HG03095 (cell line): ENCODE data around the gene NDUFB4.
"Not testable (repeated sequence)": the region's sequence is repeated elsewhere in the genome, so short reads cannot be mapped to it uniquely, and the experiment has no call there.

Experiments
- ATAC-seq: cut with Tn5 transposase; IDR thresholded peaks from one replicate; pipeline ENCODE4 v1.9.1; 2021; ENCODE audit warnings: moderate library complexity; ENCODE audit not compliant: unreplicated experiment

Gene NDUFB4

DNA sequence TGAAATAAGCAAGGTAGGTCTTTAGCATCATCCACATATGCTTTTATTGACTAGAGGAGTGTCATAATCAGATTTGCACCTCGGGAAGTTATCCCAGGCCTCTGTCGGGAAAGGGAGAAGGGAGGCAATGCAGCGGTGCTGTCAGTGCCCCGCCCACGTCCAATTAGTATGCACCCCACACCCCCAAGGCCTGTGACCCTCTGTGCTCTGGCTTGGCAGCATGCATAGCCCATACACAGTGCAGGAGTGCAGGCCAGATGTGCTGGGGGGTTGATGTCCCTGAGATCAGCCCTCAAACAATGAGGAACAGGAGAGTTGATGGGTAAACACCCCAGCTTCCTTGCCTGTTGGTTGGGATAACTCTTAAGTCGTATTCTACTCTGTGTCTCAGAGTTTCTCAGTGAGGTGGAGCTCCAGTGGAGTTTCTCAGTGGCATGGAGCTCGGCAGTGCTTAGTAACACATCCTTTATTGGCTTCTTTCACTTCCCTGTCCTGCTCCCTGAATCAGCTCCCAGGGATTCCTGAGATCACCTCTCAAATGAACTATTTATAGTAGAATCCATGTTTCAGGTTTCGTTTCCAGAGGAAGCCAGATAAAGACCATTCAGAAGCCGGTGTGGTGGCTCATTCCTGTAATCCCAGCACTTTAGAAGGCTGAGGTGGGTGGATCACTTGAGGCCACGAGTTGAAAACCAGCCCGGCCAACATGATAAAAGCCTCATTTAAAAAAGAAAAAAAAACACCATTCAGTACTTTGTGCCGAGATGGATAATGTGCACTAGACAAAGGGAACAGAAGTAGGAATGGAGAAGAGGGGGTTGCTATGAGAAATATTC lies 26.7 kb upstream of the NDUFB4 start:
- no peak for ATAC-seq

DNA sequence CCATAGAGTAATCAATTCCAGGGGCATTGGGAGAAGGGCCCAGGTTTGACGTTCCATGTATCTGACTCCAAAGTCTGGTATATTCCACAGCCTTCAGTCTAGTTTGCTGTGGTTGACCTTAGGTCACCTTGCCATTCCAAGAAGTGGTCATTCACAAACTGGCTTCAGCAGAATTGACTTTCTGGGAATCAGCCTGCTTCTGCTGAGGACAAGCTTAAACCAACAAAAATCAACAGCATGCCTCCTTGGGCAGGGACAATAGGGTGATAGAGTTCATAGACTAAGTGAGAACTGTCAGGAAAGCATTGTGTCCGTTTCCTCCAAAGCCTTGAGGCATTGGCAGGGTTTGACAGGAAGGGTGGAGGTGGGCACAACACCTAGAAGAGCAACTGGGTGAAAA lies 24.1 kb upstream of the NDUFB4 start:
- ATAC-seq = no peak

DNA sequence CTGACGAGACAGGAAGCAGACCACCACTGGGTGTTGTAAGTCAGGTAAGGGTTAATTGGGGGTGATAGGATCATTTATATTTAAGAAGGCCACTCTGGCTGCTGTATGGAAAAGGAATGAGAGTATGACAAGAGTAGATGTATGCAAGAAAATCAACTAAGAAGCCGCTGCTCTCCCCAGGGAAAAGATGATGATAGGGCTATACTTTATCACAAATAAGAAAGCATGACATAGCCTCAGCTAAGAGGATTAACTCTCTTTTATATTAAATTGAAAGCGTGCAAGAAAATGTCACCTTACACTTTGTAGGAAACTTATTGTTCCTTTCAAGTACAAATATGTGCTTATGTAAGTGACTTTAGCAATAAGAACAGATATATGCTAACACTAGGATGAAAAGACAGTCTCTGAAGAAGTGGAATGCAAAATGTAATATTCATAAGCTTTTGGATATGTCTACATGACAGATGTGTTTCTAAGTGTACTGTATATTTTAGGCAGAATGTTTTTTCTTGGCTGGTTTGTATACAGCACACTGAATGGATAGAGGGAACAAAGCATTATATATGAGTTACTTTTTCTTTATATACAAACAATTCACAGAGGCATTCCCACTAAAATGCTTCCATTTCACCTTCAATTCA lies 8.7 kb upstream of the NDUFB4 start:
- no peak for ATAC-seq

DNA sequence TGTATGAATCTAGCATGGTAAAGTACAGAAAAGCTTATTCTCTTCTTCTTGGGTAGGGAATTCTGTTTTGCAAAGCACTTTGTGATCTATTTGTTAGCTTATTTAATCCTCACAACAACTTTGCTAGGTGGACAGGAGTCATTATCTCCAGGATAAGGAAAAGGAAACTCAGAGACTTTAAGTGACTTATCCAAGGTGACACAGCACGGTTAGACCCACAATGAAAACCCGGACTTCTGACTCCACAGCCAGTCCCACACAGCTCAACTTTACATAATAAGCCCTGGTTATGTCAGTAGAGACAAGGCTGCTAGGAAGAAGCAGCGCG lies 384 bp upstream of the NDUFB4 start:
- no peak for ATAC-seq

DNA sequence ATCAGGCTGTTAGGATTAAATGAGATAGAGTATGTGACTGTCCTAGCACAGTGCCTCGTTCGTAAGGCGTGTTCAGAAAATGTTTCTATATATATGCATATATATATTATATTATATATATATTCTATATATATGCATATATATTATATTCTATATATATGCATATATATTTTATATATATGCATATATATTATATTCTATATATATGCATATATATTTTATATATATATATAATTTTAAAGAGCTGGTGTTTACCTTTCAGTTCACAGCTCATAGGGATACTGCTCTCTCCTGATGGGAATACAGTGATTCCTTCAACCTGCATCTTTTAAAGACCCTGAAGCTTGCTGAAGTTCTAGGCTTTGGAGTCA lies 702 bp downstream of the NDUFB4 start:
- no peak for ATAC-seq

DNA sequence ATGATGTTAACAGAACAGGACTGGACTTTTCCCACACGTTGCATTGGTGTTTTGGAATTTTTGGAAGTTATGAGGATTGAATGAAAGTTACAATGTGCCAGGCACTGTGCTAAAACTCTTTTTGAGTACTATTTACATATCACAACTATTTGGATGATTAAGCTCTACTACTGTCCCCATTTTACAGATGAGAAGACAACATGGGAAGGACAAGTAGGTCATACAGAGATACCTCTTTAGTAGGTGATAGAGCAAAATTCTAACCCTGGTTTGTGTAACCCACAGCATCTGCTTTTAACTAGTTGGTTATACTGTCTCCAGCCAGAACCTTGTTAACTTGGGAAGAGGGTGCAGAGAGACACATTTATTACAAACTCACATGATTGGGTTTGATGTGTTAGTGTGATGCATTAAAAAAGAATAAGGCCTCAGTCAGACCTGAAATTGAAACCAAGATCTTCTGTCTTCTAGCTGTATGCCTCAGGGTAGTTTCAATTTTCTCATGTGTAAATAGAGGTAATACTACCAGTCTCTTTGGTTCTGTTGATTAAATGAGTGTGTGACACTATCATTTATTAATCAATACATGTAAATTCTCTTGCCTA lies 1.4 kb downstream of the NDUFB4 start:
- peak; percentile 43 for ATAC-seq

DNA sequence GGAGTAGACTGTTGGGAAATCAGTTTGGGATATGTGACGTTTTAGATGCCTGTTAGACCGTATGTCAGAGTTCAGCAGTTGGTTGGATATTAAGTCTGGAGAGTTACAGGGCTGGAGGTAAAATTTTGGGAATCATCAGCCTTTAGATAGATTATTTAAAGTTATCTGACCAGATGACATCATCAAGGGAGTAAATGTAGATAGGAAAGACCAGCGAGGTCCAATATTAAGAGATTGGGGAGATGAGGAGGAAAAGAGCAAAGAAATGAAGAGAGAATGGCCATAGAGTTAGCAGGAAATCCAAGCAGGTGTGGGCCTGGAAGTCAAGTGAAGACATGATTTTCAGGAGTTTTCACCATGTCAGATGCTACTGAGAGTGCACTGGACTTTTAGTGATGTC lies 3.1 kb downstream of the NDUFB4 start:
- no peak for ATAC-seq

DNA sequence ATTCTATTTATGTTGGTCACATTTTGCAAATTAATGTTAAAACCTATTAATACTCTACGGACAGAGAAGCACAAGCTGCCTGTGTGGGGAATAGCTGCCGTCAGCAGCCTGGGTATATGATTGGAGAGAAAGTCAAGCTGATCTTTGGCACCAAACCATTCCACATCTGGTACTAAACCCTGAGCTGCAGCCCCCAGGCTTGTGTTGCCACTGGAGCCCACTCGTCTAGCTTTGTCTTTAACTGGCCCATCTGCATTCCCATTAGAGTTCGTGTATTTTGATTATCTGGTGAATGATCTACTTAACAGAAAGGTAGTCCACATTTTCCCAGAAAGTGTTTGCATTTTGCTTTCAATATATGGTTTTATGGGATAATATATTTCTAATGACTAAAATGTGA lies 5.4 kb downstream of the NDUFB4 start:
- ATAC-seq = no peak

DNA sequence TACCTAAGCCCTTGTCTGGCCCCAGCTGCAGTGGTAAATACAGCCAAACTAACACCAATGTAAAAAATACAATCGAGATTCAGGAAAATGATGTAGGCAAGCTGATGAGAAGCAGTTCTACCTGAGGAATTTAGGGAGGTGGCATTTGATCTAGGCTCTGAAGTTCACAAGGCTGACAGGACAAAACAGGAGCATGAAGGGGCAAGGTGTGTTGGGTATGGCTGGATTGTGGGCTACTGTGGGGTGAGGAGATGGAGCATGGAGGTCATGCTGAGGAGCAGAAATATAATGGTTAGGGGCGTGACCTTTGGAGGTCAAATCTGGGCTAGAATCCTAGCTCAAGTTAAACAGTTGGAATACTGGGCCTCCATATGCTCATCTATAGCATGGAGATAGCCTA lies 6.5 kb downstream of the NDUFB4 start:
- no peak for ATAC-seq

DNA sequence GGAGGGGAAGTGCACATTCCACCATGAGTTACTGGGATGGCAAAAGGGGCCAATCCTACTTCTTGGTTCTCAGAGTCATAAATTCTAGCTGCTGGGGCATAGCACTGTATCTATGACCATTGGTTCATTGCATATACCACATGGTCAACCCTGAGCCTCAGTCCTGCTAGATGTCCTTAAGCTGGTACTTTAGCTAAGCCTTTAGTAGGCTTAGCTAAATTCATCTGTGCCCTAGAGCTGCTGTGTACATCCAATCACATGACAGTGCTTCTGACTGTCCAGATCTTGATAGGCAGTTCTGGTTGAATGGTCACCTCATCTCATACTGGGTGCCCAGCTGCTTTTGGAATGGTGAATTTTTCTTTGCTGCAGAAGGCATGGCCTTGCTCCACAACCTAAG lies 8.2 kb downstream of the NDUFB4 start:
- no peak for ATAC-seq

DNA sequence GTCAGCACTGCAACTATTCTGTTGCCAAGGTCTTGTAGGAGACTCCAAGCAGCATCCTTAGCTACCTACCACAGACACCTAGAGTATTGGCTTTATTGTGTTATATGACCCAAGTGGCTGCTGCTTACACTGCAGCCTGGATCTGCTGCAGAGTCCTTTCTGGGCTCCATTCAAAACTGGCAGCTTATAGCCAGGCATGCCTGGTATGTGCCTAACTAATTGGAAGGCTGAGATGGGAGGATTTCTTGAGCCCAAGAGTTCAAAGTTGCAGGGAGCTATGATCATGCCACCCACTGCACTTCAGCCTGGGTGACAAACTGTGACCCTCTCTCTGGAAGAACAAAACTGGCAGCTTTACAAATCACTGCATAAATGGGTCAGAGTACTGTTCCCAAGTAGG lies 8.6 kb downstream of the NDUFB4 start:
- ATAC-seq = no peak

DNA sequence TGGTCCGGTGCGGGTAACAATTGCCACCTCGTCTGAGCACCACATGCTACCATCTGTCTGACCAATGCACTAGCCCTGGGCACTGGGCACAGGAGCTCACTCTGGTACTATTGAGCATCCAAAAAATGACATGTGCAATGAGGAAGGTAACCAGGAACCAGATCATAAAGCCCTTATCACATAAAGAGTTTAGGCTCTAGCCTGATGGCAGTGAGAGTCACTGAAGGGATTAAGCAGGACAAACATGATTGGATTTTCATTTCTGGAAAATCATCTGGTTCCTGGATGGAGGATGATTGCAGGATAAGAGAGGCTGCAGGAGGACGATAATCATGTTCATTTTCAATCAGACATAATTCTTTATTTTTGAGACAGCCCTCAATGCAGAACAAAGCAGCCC lies 12.4 kb downstream of the NDUFB4 start:
- no peak for ATAC-seq

DNA sequence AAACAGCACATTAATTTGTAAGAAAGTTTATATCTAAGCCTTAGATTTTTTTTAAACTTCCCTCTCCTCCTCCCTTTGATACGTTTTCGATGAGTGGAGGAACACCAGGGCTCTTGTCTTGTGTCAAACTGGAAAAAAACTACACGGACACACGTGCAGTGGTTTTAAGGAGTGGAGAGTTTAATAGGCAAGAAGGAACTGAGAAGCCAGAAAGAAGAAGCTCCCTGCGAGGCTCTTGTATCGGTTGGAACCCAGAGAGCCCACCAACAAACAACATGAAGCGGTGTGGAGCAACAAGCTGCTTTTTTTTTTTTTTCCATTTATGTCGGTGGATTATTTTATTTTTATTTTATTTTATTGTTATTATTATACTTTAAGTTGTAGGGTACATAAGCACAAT lies 18.6 kb downstream of the NDUFB4 start:
- ATAC-seq = no peak

DNA sequence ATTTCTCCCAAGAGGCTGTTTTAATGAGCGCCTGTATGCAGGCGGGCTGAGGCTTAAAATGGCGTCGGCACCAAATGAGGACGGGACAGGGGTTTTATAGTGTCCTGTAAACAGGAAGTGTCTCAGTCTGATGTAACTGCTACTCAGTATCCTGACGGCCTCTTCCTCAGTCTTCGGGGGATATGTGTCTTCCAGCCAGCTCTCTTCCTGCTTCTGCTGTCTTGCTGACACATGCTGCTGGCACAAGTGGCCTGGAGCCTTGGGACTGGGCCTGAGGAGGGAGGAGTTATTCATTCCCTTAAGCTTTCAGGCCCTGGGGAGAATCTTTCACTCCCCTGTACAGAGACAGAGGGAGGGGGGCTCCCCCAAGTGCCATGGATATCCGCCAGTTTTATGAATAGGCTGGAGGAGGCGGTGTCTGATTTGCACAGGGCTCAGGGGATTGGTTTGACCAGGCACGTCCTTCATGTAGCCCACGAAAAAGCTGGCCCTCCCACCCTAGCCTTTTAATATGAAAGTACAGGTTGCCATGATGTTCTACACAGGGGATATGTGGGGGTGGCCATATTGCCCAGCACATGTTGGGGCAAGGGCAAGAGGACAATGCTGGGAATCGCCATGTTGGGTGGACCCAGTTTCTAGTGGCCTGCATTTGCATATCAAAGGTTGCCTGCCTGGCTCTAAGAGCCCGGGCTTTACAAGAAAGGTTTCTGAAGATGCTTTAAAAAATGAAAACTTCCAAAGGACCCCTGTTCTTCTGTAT lies 19.9 kb downstream of the NDUFB4 start:
- no peak for ATAC-seq

DNA sequence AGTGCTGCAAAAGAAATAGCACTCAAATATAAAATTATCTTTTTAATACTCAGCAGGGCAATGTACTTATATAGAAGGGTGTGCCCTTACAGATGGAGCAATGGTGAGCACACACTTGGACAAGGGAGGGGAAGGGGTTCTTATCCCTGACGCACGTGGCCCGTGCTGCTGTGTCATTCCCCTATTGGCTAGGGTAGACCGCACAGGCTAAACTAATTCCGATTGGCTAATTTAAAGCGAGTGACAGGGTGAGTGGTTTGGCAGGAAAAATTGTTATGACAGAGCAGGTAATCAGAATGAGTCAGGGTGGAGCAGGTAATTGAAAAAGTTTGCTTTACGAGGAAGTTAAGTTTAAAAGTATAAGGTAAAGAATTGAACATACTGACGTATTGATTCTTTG lies 20.6 kb downstream of the NDUFB4 start:
- ATAC-seq = not testable (repeated sequence)

DNA sequence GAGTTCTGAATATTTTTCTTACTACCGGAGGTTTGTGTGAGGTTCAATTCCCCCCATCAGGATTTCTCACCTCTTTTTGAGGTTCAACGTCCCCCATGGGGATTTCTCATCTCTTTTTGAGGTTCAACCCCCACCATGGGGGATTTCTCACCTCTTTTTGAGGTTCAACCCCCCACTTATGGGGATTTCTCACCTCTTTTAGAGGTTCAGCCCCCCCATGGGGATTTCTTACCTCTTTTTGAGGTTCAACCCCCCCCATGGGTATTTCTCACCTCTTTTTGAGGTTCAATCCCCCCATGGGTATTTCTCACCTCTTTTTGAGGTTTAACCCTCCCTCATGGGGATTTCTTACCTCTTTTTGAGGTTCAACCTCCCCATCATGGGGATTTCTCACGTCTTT lies 26.3 kb downstream of the NDUFB4 start:
- no peak for ATAC-seq

DNA sequence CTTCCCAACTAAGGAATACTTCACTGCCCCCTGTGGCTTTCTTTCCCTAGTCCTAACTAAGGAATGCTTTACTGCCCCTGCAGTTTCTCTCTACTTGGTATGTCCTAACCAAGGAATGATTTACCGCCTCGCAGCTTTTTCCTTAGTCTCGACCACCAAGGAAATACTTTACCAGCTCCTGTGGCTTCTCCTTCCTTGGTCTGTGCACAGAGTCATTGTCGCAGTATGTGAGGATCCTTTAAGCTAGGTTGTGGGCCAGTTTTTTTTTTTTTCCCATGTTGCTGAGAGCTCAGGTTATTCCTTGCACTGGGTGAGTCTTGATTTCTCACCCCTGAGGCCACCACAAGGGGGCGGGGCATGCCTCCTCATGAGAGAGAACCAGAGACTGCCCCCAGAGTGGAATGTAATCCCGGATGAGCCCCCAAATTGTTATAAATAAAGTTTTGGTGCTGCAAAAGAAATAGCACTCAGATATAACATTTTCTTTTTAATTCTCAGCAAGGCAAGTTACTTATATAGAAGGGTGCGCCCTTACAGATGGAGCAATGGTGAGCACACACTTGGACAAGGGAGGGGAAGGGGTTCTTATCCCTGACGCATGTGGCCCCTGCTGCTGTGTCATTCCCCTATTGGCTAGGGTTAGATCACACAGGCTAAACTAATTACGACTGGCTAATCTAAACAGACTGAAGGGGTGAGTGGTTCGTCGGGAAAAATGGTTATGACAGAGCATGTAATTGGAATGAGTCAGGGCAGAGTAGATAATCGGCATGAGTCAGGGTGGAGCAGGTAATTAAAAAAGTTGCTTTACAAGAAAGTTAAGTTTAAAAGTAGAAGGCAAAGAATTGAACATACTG lies 27.0 kb downstream of the NDUFB4 start:
- ATAC-seq = no peak

DNA sequence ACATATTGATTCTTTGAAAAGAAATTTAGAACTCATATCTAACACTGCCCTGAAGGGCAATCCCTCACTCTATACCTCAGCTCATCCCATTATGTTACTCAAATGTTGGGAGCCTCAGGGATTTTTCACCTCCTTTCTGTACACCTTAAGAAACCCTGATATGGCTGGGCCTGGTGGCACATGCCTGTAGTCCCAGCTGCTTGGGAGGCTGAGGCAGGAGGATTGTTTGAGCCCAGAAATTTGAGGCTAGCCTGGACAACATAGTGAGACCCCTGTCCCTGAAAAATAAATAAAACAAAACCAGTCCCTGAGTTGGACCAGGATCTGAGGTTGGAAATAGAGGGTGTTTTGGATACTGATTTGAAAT lies 27.6 kb downstream of the NDUFB4 start:
- ATAC-seq = no peak

DNA sequence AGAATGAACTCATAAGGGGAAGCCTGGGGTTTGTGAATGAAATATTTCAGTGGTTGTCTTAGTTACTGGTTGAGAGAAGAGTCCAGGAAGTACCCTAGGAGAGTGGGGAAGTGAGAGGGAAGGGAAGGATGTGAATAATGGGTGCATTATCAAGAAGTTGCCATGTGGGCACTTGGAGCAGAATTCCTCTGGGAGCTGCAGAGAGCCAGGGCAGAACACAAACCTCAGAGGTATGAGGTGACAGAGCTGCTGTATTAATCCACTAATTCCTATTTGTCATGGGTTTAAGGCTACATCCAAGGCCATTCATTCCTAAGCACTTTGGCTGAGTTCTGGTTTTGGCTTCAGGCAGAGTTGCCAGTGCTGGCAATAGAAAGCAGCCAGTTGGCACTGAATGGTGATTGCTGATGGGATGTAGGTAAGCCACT lies 29.0 kb downstream of the NDUFB4 start:
- ATAC-seq = no peak

DNA sequence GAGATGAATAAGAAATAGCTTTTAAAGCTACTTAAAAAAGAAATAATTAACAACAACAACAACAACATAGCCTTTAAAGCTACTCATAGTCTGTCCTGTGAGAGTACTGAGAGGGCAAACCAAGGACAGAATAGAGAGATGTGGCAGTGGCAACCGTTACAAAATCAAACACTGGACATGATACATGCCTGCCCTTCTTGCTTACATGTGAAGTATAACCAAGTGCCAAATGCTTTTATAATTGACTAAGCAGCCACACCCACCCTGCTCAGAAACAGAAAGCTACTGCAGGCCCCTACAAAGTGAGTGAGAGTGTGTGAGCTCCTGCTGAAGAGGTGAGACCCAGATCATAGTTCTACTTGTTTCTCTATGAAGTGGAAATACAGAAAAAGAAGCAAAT lies 38.4 kb downstream of the NDUFB4 start:
- no peak for ATAC-seq
